ENCODE data around the gene KIF25. TPM values are rescaled to one million over a fixed set of nuclear protein-coding genes. Genes with fewer than 3 reads are reported as not detected.

The KIF25 gene
- polyA plus RNA-seq, 1 donor from 2014 or later, result not detected

DNA sequence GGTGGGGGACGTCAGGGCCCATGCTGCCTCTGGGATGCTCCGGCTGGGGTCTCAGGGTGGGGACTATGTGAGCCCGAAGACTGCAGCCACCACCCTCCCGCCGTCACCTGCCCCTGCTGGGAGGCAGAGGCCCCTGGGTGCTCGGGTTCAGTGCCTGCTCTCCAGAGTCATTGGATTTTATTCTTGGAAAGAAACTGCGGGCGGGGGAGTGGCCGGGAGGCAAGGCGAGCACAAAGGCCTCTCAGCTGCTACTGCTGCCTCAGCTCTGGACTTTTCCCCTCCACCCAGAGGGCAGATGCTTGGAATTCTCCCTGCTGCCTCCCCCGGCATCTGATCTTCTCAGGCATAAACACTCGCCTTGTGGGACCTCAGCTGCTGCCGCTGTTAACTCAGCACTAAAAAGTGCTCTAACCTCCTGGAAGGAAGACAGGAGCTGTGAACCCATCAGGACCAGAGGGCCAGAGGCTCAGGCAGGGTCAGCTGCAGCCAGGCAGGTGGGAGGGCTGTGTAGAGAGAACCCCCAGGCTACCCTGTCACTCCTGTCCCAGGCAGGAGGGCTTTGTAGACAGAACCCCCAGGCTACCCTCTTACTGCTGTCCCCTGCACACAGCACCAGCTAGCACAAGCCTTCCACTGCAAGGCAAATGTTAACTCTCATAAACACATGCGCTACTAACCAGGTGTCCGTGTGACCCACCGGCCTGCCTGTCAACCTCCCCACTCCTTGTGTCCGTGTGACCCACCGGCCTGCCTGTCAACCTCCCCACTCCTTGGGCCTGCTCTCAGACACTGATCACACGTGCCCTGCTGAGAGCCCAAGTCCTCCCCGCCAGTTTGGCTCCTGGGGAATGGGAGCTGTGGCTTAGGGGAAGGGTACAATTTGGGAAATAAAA, 90.9 kb downstream of the KIF25 start:
- H3F3A ChIP-seq (ENCODE audit: insufficient read depth, low read length, poor library complexity, severe bottlenecking), result no peaks in the 10 kb centered on the region
- H4K20me1 ChIP-seq (ENCODE audit: insufficient read depth), result no peaks in the 10 kb centered on the region
- H3K4me3 ChIP-seq (ENCODE audit: low read length), result no peak overlapping the region
- no peaks in the 10 kb centered on the region for H3K9me3 ChIP-seq (ENCODE audit: low read length)
- no peaks in the 10 kb centered on the region for H3K9me2 ChIP-seq (ENCODE audit: insufficient read depth, low read length)
- H3K27ac ChIP-seq (ENCODE audit: low read length), result no peak overlapping the region
- H3K27me3 ChIP-seq (ENCODE audit: insufficient read depth, low read depth, low read length), result no peaks in the 10 kb centered on the region
- no peaks in the 10 kb centered on the region for H3K36me3 ChIP-seq (ENCODE audit: insufficient read depth, low read length)
- no peak overlapping the region for H2AFZ ChIP-seq (ENCODE audit: low read depth, low read length)
- no peak for TF ChIP-seq EZH2 (IDR thresholded peaks at IDR 0.05; ENCODE audit: borderline replicate concordance, insufficient read depth, low read length, poor library complexity, severe bottlenecking)
- TF ChIP-seq, protein P1, sequence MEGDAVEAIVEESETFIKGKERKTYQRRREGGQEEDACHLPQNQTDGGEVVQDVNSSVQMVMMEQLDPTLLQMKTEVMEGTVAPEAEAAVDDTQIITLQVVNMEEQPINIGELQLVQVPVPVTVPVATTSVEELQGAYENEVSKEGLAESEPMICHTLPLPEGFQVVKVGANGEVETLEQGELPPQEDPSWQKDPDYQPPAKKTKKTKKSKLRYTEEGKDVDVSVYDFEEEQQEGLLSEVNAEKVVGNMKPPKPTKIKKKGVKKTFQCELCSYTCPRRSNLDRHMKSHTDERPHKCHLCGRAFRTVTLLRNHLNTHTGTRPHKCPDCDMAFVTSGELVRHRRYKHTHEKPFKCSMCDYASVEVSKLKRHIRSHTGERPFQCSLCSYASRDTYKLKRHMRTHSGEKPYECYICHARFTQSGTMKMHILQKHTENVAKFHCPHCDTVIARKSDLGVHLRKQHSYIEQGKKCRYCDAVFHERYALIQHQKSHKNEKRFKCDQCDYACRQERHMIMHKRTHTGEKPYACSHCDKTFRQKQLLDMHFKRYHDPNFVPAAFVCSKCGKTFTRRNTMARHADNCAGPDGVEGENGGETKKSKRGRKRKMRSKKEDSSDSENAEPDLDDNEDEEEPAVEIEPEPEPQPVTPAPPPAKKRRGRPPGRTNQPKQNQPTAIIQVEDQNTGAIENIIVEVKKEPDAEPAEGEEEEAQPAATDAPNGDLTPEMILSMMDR (IDR thresholded peaks at IDR 0.05; ENCODE audit: poor library complexity, severe bottlenecking), result no peak
- TF ChIP-seq SMC3 (conservative IDR thresholded peaks at IDR 0.05; ENCODE audit: poor library complexity), result no peak
- H3K79me2 ChIP-seq (replicated peaks; ENCODE audit: insufficient read depth, low read length), result no peaks in the 10 kb centered on the region
- no peak overlapping the region for H3K9ac ChIP-seq (ENCODE audit: low read length)
- no peak overlapping the region for H3K4me2 ChIP-seq (ENCODE audit: low read length)

DNA sequence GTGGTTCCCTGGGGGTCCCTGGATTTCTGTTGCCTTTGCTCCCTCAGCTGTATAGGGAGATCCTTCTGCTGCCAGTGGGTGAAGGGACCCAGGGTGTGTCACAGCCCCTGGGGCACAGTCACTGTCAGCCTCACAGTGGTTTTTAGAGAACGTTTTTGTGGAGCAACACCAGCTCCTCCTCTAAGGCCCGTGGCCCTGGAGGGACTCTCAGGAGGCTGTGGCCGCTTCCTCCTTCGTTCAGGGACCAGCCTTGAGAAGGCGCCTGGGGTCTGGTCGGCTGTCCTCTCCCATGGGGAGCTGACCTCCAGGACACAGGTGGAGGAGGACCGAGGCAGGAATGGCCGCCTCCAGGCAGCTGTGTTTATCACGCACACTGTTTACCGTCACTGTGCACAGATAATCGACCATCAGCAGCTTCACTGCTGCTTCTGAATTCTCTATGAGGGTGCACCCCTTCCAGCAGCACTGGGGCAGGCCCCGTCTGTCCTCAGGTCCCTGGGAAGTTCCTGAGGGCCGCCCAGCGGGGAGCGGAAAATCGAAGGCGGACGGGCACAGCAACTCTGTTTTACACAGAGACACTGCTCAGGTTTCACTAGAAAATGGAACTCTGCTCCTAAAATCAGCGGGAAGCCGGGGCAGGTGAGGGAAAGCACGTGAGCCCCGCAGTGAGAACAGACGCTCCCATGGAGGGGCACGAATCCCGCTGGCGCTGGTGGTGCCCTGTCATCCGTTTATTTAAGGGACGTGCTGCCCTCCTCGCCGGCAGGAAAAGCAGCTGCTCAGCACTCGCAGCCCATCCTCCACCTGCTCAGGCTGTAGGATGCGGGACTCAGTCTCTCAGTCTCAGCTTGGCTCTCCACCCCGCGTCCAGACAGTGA, 92.0 kb downstream of the KIF25 start:
- Histone ChIP-seq H2AFZ (ENCODE audit: low read depth, low read length) (no peak overlapping the region), H3K27ac (ENCODE audit: low read length) (no peak overlapping the region), H3K79me2 (replicated peaks; ENCODE audit: insufficient read depth, low read length) (no peaks in the 10 kb centered on the region), H3K9me2 (ENCODE audit: insufficient read depth, low read length) (no peaks in the 10 kb centered on the region), H3K36me3 (ENCODE audit: insufficient read depth, low read length) (no peaks in the 10 kb centered on the region), H3K4me3 (ENCODE audit: low read length) (no peak overlapping the region), H4K20me1 (ENCODE audit: insufficient read depth) (no peaks in the 10 kb centered on the region), H3F3A (ENCODE audit: insufficient read depth, low read length, poor library complexity, severe bottlenecking) (no peaks in the 10 kb centered on the region), H3K27me3 (ENCODE audit: insufficient read depth, low read depth, low read length) (no peaks in the 10 kb centered on the region), H3K9me3 (ENCODE audit: low read length) (no peaks in the 10 kb centered on the region), H3K9ac (ENCODE audit: low read length) (no peak overlapping the region), H3K4me2 (ENCODE audit: low read length) (no peak overlapping the region)
- TF ChIP-seq EZH2 (IDR thresholded peaks at IDR 0.05; ENCODE audit: borderline replicate concordance, insufficient read depth, low read length, poor library complexity, severe bottlenecking), result no peak
- no peak for TF ChIP-seq EP300 (conservative IDR thresholded peaks at IDR 0.05; ENCODE audit: poor library complexity, severe bottlenecking)
- TF ChIP-seq RAD21 (conservative IDR thresholded peaks at IDR 0.05), result no peak
- no peak for TF ChIP-seq SMC3 (conservative IDR thresholded peaks at IDR 0.05; ENCODE audit: poor library complexity)
- TF ChIP-seq POLR2AphosphoS5 (IDR thresholded peaks at IDR 0.05), result no peak
- TF ChIP-seq MXI1 (conservative IDR thresholded peaks at IDR 0.05; ENCODE audit: poor library complexity, severe bottlenecking), result no peak
- TF ChIP-seq, protein P2, sequence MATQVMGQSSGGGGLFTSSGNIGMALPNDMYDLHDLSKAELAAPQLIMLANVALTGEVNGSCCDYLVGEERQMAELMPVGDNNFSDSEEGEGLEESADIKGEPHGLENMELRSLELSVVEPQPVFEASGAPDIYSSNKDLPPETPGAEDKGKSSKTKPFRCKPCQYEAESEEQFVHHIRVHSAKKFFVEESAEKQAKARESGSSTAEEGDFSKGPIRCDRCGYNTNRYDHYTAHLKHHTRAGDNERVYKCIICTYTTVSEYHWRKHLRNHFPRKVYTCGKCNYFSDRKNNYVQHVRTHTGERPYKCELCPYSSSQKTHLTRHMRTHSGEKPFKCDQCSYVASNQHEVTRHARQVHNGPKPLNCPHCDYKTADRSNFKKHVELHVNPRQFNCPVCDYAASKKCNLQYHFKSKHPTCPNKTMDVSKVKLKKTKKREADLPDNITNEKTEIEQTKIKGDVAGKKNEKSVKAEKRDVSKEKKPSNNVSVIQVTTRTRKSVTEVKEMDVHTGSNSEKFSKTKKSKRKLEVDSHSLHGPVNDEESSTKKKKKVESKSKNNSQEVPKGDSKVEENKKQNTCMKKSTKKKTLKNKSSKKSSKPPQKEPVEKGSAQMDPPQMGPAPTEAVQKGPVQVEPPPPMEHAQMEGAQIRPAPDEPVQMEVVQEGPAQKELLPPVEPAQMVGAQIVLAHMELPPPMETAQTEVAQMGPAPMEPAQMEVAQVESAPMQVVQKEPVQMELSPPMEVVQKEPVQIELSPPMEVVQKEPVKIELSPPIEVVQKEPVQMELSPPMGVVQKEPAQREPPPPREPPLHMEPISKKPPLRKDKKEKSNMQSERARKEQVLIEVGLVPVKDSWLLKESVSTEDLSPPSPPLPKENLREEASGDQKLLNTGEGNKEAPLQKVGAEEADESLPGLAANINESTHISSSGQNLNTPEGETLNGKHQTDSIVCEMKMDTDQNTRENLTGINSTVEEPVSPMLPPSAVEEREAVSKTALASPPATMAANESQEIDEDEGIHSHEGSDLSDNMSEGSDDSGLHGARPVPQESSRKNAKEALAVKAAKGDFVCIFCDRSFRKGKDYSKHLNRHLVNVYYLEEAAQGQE (IDR thresholded peaks at IDR 0.05; ENCODE audit: borderline replicate concordance), result no peak
- TF ChIP-seq, protein P1 (IDR thresholded peaks at IDR 0.05; ENCODE audit: poor library complexity, severe bottlenecking), result no peak
- no peak for TF ChIP-seq TAF1 (IDR thresholded peaks at IDR 0.05; ENCODE audit: low read depth)
